ENCODE data around the gene TMEM156. TPM values are rescaled to one million over a fixed set of nuclear protein-coding genes. Genes with fewer than 3 reads are reported as not detected.
"Not testable (repeated sequence)": the region's sequence is repeated elsewhere in the genome, so short reads cannot be mapped to it uniquely, and the experiment has no call there.

The TMEM156 gene
- polyA plus RNA-seq, 6 donors from 2014 or later: 78.4 to 212 (median 144) TPM

DNA sequence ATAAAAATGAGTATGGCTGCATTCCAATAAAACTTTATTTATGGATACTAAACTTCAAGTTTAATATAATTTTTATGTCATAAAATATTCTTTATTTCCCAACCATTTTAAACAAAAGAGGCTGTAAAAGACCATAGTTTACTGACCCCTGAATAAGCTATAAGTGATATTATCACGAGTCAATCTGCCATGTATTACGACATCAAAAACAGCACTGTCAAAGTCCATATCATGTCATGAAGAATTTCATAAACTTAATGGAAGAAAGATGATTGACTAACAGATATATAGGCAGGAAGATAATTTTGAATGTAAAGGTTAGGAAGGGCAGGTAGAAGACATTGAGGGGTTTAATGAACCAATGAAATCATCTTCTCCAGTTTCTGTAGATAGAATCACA, 18.2 kb downstream of the TMEM156 start:
- Mint-ChIP-seq H3K36me3 (peaks cover 47 to 52% of the 10 kb centered on the region in 2 donors), H3K9me3 (peaks cover 4 to 48% (median 42%) of the 10 kb centered on the region in 7 donors), H3K27me3 (no peaks in the 10 kb centered on the region), H3K4me3 (peak overlapping the region in 1 of 8 donors; percentile 29), H3K27ac (peak overlapping the region in 5 of 6 donors; percentile 26 to 85 (median 72)), H3K4me1 (peaks cover 31 to 52% (median 40%) of the 10 kb centered on the region in 3 donors)
- no peak for DNase-seq
- no peak for ATAC-seq (ENCODE audit: low read depth in 2 of 2)

DNA sequence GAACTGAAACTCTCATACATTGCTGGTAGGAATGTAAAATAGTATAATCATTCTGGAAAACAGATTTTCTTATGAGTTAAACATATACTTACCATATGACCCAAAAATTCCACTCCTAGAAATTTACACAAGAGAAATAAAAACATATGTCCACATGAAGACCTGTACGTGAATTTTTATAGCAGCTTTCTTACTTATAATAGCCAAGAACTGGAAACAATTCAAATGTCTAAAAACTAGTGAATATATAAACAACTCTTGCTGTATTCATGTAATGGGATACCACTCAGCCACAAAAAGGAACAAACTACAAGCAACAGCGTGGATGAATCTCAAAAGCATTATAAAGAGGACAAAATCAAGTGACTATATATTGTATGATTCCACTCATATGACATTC, 27.5 kb downstream of the TMEM156 start:
- Mint-ChIP-seq H3K27me3 (no peaks in the 10 kb centered on the region), H3K4me3 (no peak overlapping the region), H3K4me1 (peaks cover 18 to 35% (median 24%) of the 10 kb centered on the region in 3 donors), H3K9me3 (peaks cover 0 to 10% (median 3%) of the 10 kb centered on the region in 7 donors), H3K27ac (peak overlapping the region in 3 of 6 donors; percentile 64 to 80 (median 77)), H3K36me3 (peaks cover 3 to 23% of the 10 kb centered on the region in 2 donors)
- DNase-seq (no peak), ATAC-seq (ENCODE audit: low read depth in 2 of 2) (no peak)

DNA sequence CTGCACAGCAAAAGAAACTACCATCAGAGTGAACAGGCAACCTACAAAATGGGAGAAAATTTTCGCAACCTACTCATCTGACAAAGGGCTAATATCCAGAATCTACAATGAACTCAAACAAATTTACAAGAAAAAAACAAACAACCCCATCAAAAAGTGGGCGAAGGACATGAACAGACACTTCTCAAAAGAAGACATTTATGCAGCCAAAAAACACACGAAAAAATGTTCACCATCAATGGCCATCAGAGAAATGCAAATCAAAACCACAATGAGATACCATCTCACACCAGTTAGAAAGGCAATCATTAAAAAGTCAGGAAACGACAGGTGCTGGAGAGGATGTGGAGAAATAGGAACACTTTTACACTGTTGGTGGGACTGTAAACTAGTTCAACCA, 30.2 kb downstream of the TMEM156 start:
- peaks cover 0 to 18% (median 6%) of the 10 kb centered on the region in 7 donors for H3K9me3 Mint-ChIP-seq
- not testable (repeated sequence) for DNase-seq; H3K4me3 Mint-ChIP-seq; ATAC-seq (ENCODE audit: low read depth in 2 of 2); H3K27ac Mint-ChIP-seq; H3K27me3 Mint-ChIP-seq
- H3K4me1 Mint-ChIP-seq: peaks cover 11 to 26% (median 11%) of the 10 kb centered on the region in 3 donors
- peaks cover 8 to 30% of the 10 kb centered on the region in 2 donors for H3K36me3 Mint-ChIP-seq

DNA sequence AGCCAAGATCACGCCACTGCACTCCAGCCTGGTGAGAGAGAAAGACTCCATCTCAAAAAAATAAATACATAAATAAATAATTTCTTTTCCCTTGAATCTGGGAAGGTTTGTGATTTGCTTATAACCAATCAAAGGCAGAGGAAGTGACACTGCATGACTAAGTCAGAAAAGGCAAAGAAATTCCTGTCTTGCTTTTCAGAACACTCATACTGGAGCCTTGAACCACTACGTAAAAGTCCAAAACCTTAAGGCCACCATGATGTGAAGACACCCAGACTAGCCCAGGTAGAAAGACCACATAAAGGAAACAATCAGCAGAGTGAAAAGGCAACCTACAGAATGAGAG, 36.6 kb downstream of the TMEM156 start:
- Mint-ChIP-seq H3K9me3 (peaks cover 0 to 12% (median 6%) of the 10 kb centered on the region in 7 donors), H3K27me3 (no peaks in the 10 kb centered on the region), H3K27ac (peak overlapping the region in 1 of 6 donors; percentile 53), H3K4me3 (no peak overlapping the region), H3K4me1 (peaks cover 11 to 16% (median 16%) of the 10 kb centered on the region in 3 donors), H3K36me3 (peaks cover 24 to 35% of the 10 kb centered on the region in 2 donors)
- DNase-seq: no peak
- no peak for ATAC-seq (ENCODE audit: low read depth in 2 of 2)

DNA sequence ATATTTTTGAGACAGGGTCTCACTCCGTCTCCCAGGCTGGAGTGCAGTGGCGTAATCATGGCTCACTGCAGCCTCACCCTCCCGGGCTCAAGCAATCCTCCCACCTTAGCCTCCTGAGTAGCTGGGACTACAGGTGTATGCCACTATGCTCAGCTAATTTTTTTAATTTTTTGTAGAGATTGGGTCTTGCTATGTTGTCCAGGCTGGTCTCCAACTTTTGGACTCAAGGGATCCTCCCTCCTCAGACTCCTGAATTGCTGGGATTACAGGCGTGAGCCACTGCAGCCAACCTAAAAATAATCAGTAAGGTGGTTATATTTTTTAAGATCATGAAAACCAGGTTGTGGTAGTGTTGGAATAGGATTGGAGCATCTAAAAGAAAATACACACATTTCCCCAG, 38.1 kb downstream of the TMEM156 start:
- H3K4me3 Mint-ChIP-seq: no peak overlapping the region
- H3K9me3 Mint-ChIP-seq: peaks cover 0 to 2% (median 0%) of the 10 kb centered on the region in 7 donors
- DNase-seq (no peak), ATAC-seq (ENCODE audit: low read depth in 2 of 2) (no peak)
- H3K27me3 Mint-ChIP-seq: no peaks in the 10 kb centered on the region
- H3K36me3 Mint-ChIP-seq: peaks cover 18 to 30% of the 10 kb centered on the region in 2 donors
- peaks cover 12 to 24% (median 15%) of the 10 kb centered on the region in 3 donors for H3K4me1 Mint-ChIP-seq
- peak overlapping the region in 1 of 6 donors; percentile 54 for H3K27ac Mint-ChIP-seq

DNA sequence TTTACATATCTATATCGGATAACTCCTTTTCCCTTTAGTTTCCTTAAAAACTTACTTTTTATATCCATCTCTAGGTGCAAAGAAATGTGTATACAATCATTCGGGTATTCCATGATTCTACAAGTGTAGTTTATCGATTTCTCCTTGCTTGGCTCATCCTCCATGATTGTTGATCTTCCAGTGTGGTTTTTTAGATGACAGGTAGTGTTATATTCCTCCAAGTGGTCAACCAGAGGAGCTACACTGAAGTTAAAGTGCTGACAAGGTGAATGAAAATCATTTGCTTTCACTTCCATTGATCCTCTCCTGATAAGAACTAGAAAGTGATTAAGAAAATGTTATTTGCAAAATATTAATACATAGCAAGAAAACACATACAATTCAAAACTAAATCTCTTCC, 38.5 kb downstream of the TMEM156 start:
- no peak overlapping the region for H3K4me3 Mint-ChIP-seq
- ATAC-seq (ENCODE audit: low read depth in 2 of 2) (no peak), DNase-seq (no peak)

DNA sequence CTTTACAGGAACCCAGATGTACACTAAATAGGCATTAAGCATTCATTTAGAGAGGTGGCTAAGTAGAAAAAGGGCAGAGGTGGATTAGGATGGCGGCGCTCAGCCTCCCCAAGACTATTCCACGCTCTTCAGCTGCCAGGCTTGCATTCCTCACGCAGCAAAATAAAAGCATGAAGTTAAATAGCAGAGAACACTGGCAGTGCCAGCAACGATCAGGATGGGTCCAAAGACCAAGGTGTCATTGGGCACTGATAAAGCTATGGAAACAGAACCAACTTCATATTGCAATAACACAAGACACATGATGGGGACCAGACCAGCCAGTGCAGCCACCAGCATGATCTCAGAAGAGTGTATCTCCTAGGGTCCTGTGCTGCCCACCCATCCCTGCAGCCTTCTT, 42.0 kb downstream of the TMEM156 start:
- no peak for ATAC-seq (ENCODE audit: low read depth in 2 of 2)
- peaks cover 0 to 5% (median 0%) of the 10 kb centered on the region in 7 donors for H3K9me3 Mint-ChIP-seq
- H3K36me3 Mint-ChIP-seq: peaks cover 22 to 29% of the 10 kb centered on the region in 2 donors
- DNase-seq: no peak
- peak overlapping the region in 1 of 6 donors; percentile 30 for H3K27ac Mint-ChIP-seq
- no peak overlapping the region for H3K4me3 Mint-ChIP-seq
- peaks cover 36 to 50% (median 44%) of the 10 kb centered on the region in 3 donors for H3K4me1 Mint-ChIP-seq
- H3K27me3 Mint-ChIP-seq: no peaks in the 10 kb centered on the region

More for the DNA sequence above, 38.5 kb downstream of the TMEM156 start:
- Mint-ChIP-seq H3K27ac (no peak overlapping the region), H3K27me3 (no peaks in the 10 kb centered on the region), H3K36me3 (peaks cover 23 to 35% of the 10 kb centered on the region in 2 donors), H3K9me3 (peaks cover 0 to 2% (median 0%) of the 10 kb centered on the region in 7 donors), H3K4me1 (peaks cover 14 to 27% (median 17%) of the 10 kb centered on the region in 3 donors)

DNA sequence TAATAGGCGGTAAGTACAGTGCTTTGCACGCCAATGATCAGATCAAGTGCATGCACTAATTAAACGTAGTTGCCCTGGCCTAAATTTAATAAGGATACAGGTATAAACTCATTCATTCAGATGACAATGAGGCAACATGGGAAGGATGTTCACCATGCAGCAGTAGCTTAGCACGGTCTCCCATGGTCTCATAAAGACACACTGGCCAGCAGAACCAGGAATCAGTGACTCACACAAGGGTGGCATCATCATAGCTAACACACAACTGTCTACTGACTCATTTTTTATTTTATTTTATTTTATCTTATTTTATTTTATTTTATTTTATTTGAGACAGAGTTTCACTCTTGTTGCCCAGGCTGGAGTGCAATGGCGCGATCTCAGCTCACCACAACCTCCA, 42.7 kb downstream of the TMEM156 start:
- no peak overlapping the region for H3K4me3 Mint-ChIP-seq
- H3K27me3 Mint-ChIP-seq: no peaks in the 10 kb centered on the region
- H3K4me1 Mint-ChIP-seq: peaks cover 33 to 51% (median 49%) of the 10 kb centered on the region in 3 donors
- peak overlapping the region in 5 of 6 donors; percentile 4 to 96 (median 74) for H3K27ac Mint-ChIP-seq
- peaks cover 22 to 26% of the 10 kb centered on the region in 2 donors for H3K36me3 Mint-ChIP-seq
- DNase-seq: no peak
- H3K9me3 Mint-ChIP-seq: peaks cover 0 to 5% (median 0%) of the 10 kb centered on the region in 7 donors
- no peak for ATAC-seq (ENCODE audit: low read depth in 2 of 2)

DNA sequence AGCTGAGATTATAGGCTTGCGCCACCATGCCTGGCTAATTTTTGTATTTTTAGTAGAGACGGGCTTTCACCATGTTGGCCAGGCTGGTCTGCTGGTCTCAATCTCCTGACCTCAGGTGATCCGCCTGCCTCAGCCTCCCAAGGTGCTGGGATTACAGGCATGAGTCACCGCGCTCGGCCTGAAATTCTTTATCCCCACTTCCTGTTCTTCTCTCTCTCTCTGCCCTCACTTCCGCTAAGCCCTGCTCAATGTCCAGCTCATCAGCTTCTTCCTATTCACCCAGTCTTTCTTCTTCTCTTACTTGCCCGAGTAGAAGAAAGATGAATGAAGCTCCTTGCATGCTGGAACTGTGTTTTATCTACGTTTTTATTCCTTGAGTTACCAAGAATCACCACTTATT, 43.9 kb downstream of the TMEM156 start:
- not testable (repeated sequence) for DNase-seq; H3K27me3 Mint-ChIP-seq; H3K9me3 Mint-ChIP-seq; ATAC-seq (ENCODE audit: low read depth in 2 of 2)
- Mint-ChIP-seq H3K36me3 (peaks cover 26 to 30% of the 10 kb centered on the region in 2 donors), H3K4me1 (peaks cover 37 to 60% (median 59%) of the 10 kb centered on the region in 3 donors), H3K4me3 (peak overlapping the region in 1 of 8 donors; percentile 14), H3K27ac (peak overlapping the region in 5 of 6 donors; percentile 44 to 96 (median 68))

DNA sequence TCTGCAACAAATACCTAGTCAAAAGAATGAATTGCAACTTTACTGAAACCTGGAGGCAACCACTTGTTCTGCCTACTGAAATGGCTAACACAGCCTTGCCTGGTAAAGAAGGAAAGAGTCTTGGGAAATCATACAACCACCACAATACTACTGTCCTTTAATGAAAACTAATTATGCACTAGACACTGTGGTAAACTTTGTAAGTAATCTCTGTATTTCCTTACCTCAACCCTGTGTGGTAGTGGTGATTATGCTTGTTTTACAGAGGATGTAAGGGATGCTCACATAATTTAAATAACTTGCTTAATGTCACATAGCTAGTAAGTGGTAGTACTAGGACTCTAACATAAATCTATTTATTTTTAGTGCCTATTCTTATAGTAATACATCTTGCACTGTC, 44.7 kb downstream of the TMEM156 start:
- no peaks in the 10 kb centered on the region for H3K27me3 Mint-ChIP-seq
- peak overlapping the region in 5 of 6 donors; percentile 25 to 96 (median 54) for H3K27ac Mint-ChIP-seq
- peaks cover 37 to 62% (median 60%) of the 10 kb centered on the region in 3 donors for H3K4me1 Mint-ChIP-seq
- H3K9me3 Mint-ChIP-seq: peaks cover 0 to 5% (median 0%) of the 10 kb centered on the region in 7 donors
- peaks cover 29 to 30% of the 10 kb centered on the region in 2 donors for H3K36me3 Mint-ChIP-seq
- DNase-seq (no peak), ATAC-seq (ENCODE audit: low read depth in 2 of 2) (no peak)
- H3K4me3 Mint-ChIP-seq: peak overlapping the region in 3 of 8 donors; percentile 5 to 76 (median 70)

DNA sequence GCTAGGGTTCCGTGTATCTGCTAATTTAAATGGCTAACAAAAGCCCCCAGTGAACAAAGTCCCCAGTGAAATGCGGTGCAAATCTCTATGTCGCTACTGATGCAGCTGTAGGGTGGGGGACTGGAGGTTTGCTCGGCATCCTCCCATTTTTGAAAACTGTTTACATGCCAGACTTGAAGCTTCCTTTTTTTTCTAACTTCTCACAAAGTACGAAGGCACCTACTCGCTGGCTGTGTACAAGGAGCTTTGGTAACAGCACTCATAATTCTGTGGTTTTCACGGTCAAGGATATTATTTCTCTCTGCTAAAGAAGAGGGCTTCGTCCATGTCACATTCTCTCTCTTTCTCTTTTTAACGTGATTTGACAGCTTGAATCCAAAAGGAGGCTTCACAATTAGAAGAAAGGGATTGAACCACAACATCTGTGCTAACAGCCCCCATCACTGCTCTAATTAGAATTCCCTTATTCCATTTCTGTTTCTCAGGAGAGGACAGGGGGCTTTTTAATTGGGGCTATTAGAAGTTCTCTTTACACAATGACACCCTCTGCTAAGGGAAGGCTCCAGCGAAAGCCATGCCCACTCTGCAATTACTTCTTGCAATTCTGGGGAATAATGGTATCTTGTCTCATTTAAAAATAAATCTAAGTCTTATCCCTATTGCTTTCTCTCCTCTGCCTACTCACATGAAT, 46.7 kb downstream of the TMEM156 start:
- peak; percentile 87 for ATAC-seq (ENCODE audit: low read depth in 2 of 2)
- peak; percentile 32 for DNase-seq
- Mint-ChIP-seq H3K27ac (peak overlapping the region; percentile 87 to 97 (median 94)), H3K4me1 (peaks cover 39 to 58% (median 53%) of the 10 kb centered on the region in 3 donors), H3K4me3 (peak overlapping the region; percentile 36 to 86 (median 66)), H3K27me3 (no peaks in the 10 kb centered on the region), H3K9me3 (peaks cover 0 to 5% (median 0%) of the 10 kb centered on the region in 7 donors), H3K36me3 (peaks cover 26 to 43% of the 10 kb centered on the region in 2 donors)

DNA sequence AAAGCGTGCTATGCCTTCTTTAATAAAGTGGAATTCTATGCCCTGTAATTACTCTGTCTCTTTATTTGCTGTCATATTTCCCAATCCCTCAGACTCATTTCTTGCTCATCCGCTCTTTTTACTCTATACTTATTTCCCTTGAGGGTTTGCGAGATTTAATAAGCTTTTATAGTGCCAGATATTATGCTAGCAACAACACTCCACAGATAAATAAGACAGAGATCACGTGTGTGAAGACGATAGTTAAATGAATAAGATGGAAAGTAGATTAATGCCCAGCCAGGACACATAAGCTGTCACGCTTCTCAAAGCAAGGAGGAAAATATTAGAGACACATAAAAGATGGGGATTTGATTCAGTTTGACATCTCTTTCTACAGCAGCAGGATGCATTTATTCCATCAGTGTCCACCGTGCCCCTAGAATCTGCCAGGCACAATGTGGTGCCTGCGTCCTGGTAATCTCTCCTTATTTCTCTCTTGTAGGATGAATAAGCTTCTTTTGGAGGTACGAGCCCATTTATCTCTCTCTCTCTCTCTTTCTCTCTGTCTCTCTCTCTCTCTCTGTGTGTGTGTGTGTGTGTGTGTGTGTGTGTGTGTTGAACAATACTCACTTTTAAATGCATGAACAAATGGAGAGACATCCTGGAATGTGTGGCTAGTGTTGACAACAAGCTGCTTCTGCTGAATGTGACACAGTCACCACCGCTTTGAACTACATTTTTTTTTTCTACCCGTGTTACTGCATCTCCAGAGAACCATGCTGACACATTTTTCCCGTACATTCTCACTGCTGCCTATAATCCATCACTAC, 48.2 kb downstream of the TMEM156 start:
- DNase-seq (no peak), ATAC-seq (ENCODE audit: low read depth in 2 of 2) (no peak)
- no peaks in the 10 kb centered on the region for H3K27me3 Mint-ChIP-seq
- H3K9me3 Mint-ChIP-seq: peaks cover 0 to 5% (median 0%) of the 10 kb centered on the region in 7 donors
- H3K4me3 Mint-ChIP-seq: peak overlapping the region in 3 of 8 donors; percentile 0 to 35 (median 12)
- peak overlapping the region; percentile 1 to 96 (median 48) for H3K27ac Mint-ChIP-seq
- peaks cover 25 to 44% of the 10 kb centered on the region in 2 donors for H3K36me3 Mint-ChIP-seq
- peaks cover 37 to 51% (median 43%) of the 10 kb centered on the region in 3 donors for H3K4me1 Mint-ChIP-seq

DNA sequence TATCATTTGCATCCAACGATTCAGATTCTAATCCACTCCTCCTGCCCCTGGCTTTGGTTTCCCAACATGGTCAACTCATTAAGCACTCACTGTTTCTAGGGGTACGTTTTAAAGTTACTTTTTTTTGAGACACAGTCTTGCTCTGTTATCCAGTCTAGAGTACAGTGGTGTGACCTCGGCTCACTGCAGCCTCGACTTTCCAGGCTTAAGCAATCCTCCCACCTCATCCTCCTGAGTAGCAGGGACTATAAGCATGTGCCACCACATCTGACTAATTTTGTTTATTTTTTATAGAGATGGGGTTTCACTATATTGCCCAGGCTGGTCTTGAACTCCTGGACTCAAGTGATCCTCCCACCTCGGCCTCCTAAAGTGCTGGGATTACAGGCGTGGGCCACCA, 48.9 kb downstream of the TMEM156 start:
- peaks cover 34 to 46% (median 38%) of the 10 kb centered on the region in 3 donors for H3K4me1 Mint-ChIP-seq
- peak overlapping the region in 1 of 8 donors; percentile 2 for H3K4me3 Mint-ChIP-seq
- H3K27ac Mint-ChIP-seq: peak overlapping the region in 3 of 6 donors; percentile 76 to 96 (median 93)
- ATAC-seq (ENCODE audit: low read depth in 2 of 2) (no peak), DNase-seq (no peak)
- no peaks in the 10 kb centered on the region for H3K27me3 Mint-ChIP-seq
- H3K9me3 Mint-ChIP-seq: peaks cover 0 to 2% (median 0%) of the 10 kb centered on the region in 7 donors
- H3K36me3 Mint-ChIP-seq: peaks cover 24 to 37% of the 10 kb centered on the region in 2 donors
